Mesothelial cell of epicardium (in vitro differentiated cells): ENCODE results near the gene DDX1. TPM values are rescaled to one million over a fixed set of nuclear protein-coding genes. Genes with fewer than 3 reads are reported as not detected.
"Not testable (repeated sequence)": the region's sequence is repeated elsewhere in the genome, so short reads cannot be mapped to it uniquely, and the experiment has no call there.

ENCODE experiments used
- DNase-seq, 2 experiments: peaks; one replicate each; pipeline ENCODE4 v3.0.0; 2021; ENCODE audit warnings: low spot score in 2 of 2; ENCODE audit not compliant: unreplicated experiment in 2 of 2
- H3K27ac Mint-ChIP-seq: 2 replicates; pipeline ENCODE4 v1.8.0; 2021; ENCODE audit warnings: mixed read lengths
- H3K27me3 Mint-ChIP-seq: 2 replicates; pipeline ENCODE4 v1.8.0; 2021; ENCODE audit warnings: low read depth, mixed read lengths
- H3K36me3 Mint-ChIP-seq: 2 replicates; pipeline ENCODE4 v1.8.0; 2021; ENCODE audit warnings: mixed read lengths
- H3K4me1 Mint-ChIP-seq: 2 replicates; pipeline ENCODE4 v1.8.0; 2021; ENCODE audit warnings: mixed read lengths
- H3K4me3 Mint-ChIP-seq: 2 replicates; pipeline ENCODE4 v1.8.0; 2021; ENCODE audit warnings: mild to moderate bottlenecking, moderate library complexity, mixed read lengths
- H3K9me3 Mint-ChIP-seq: 2 replicates; pipeline ENCODE4 v1.8.0; 2021; ENCODE audit warnings: mixed read lengths
- total RNA-seq: library from RNA; stranded (reverse); gene quantifications from 3 replicates; pipeline ENCODE4 v1.2.1, GENCODE V29; 2021
- TF ChIP-seq, protein P1 (sequence below): fragments of 200-600 bp; sonication (generic); IDR thresholded peaks from one replicate; pipeline ENCODE4 v1.5.0; 2021; ENCODE audit warnings: antibody characterized with exemption; ENCODE audit not compliant: unreplicated experiment

Gene DDX1
- total RNA-seq, 1 donor from 2014 or later: 88.9 TPM

GRCh38 chr2:15610430-15610952 lies 18.8 kb downstream of the DDX1 start:
- Mint-ChIP-seq H3K9me3 (peaks cover 3% of the 10 kb centered on the region), H3K27ac (no peak overlapping the region), H3K36me3 (peaks cover 47% of the 10 kb centered on the region), H3K27me3 (no peaks in the 10 kb centered on the region), H3K4me3 (no peak overlapping the region), H3K4me1 (no peaks in the 10 kb centered on the region)
- no peak for DNase-seq
- TF ChIP-seq, protein P1, sequence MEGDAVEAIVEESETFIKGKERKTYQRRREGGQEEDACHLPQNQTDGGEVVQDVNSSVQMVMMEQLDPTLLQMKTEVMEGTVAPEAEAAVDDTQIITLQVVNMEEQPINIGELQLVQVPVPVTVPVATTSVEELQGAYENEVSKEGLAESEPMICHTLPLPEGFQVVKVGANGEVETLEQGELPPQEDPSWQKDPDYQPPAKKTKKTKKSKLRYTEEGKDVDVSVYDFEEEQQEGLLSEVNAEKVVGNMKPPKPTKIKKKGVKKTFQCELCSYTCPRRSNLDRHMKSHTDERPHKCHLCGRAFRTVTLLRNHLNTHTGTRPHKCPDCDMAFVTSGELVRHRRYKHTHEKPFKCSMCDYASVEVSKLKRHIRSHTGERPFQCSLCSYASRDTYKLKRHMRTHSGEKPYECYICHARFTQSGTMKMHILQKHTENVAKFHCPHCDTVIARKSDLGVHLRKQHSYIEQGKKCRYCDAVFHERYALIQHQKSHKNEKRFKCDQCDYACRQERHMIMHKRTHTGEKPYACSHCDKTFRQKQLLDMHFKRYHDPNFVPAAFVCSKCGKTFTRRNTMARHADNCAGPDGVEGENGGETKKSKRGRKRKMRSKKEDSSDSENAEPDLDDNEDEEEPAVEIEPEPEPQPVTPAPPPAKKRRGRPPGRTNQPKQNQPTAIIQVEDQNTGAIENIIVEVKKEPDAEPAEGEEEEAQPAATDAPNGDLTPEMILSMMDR: no peak

DNA sequence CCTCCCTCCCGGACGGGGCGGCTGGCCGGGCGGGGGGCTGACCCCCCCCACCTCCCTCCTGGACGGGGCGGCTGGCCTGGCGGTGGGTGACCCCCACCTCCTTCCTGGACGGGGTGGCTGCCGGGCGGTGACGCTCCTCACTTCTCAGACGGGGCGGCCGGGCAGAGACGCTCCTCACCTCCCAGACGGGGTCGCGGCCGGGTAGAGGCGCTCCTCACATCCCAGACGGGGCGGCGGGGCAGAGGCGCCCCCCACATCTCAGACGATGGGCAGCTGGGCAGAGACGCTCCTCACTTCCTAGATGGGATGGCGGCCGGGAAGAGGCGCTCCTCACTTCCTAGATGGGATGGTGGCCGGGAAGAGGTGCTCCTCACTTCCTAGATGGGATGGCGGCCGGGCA lies 20.4 kb downstream of the DDX1 start:
- peaks cover 44% of the 10 kb centered on the region for H3K36me3 Mint-ChIP-seq
- not testable (repeated sequence) for H3K9me3 Mint-ChIP-seq, H3K4me3 Mint-ChIP-seq, DNase-seq, H3K27me3 Mint-ChIP-seq, H3K27ac Mint-ChIP-seq, H3K4me1 Mint-ChIP-seq

- no peak overlapping the region for H3K4me3 Mint-ChIP-seq
- no peak overlapping the region for H3K27ac Mint-ChIP-seq
- H3K27me3 Mint-ChIP-seq: no peaks in the 10 kb centered on the region
- H3K4me1 Mint-ChIP-seq: no peaks in the 10 kb centered on the region
- peaks cover 35% of the 10 kb centered on the region for H3K36me3 Mint-ChIP-seq
- no peak for DNase-seq
- TF ChIP-seq, protein P1: no peak
- peaks cover 3% of the 10 kb centered on the region for H3K9me3 Mint-ChIP-seq
Measured at GRCh38 chr2:15613736-15614429, 22.2 kb downstream of the DDX1 start.

- H3K9me3 Mint-ChIP-seq: peaks cover 3% of the 10 kb centered on the region
- H3K36me3 Mint-ChIP-seq: peaks cover 37% of the 10 kb centered on the region
- H3K27me3 Mint-ChIP-seq: no peaks in the 10 kb centered on the region
- no peak for DNase-seq
- H3K27ac Mint-ChIP-seq: no peak overlapping the region
- TF ChIP-seq, protein P1: no peak
- no peaks in the 10 kb centered on the region for H3K4me1 Mint-ChIP-seq
- no peak overlapping the region for H3K4me3 Mint-ChIP-seq
Measured at GRCh38 chr2:15614545-15615300, 23.1 kb downstream of the DDX1 start.

DNA sequence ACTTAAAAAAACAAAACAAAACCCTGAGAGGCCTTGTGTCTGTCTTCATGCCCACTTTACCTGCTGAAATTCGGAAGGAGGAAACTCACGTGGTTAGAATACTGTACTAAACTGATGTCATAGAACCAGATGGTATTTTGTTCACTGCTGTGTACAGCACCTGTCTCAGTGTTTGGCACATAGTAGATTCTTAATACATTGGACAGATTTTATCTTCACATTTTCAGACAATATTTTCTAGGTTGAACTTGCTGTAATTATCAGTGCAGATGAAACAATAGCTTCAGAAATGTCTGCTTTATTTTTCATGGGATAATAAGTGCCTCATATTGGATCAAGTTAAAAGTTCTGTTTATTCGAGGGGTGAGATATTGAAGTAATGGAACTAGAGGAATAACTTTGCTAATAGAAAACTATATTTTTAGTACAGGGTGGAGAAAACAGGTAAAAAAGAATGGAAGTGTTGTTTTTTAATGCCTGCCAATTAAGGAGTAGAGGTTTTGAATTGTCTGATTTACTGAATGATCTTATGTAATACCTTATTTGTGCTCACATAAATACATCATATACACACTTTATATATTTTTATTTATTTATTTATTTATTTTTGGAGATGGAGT lies 23.7 kb downstream of the DDX1 start:
- H3K27ac Mint-ChIP-seq: peak overlapping the region; percentile 0
- H3K4me1 Mint-ChIP-seq: no peaks in the 10 kb centered on the region

More for the DNA sequence above, 23.7 kb downstream of the DDX1 start:
- TF ChIP-seq, protein P1: no peak
- Mint-ChIP-seq H3K36me3 (peaks cover 34% of the 10 kb centered on the region), H3K4me3 (no peak overlapping the region), H3K27me3 (no peaks in the 10 kb centered on the region), H3K9me3 (peaks cover under 1% of the 10 kb centered on the region)
- DNase-seq: no peak
